ENCODE data around the gene ADAM19.

The ADAM19 gene

GRCh38 chr5:157518963-157519362 is 56.6 kb downstream of the ADAM19 start:
- DNase-seq (ENCODE audit: low read depth in 1 of 2, low spot score in 1 of 2): no peak

GRCh38 chr5:157516626-157517325 is 58.8 kb downstream of the ADAM19 start:
- DNase-seq (ENCODE audit: low read depth in 1 of 2, low spot score in 1 of 2): no peak

- DNase-seq (ENCODE audit: low read depth in 1 of 2, low spot score in 1 of 2): no peak
Observed at GRCh38 chr5:157516006-157516405, 59.6 kb downstream of the ADAM19 start.

- DNase-seq (ENCODE audit: low read depth in 1 of 2, low spot score in 1 of 2): no peak
Observed at GRCh38 chr5:157514974-157515373, 60.6 kb downstream of the ADAM19 start.

GRCh38 chr5:157513182-157513581 is 62.4 kb downstream of the ADAM19 start:
- DNase-seq (ENCODE audit: low read depth in 1 of 2, low spot score in 1 of 2): no peak

- DNase-seq (ENCODE audit: low read depth in 1 of 2, low spot score in 1 of 2): peak in 1 of 2 donors; percentile 7
Observed at GRCh38 chr5:157511651-157512644, 63.6 kb downstream of the ADAM19 start.

GRCh38 chr5:157510682-157511081 is 64.9 kb downstream of the ADAM19 start:
- no peak for DNase-seq (ENCODE audit: low read depth in 1 of 2, low spot score in 1 of 2)

GRCh38 chr5:157509587-157509986 is 66.0 kb downstream of the ADAM19 start:
- no peak for DNase-seq (ENCODE audit: low read depth in 1 of 2, low spot score in 1 of 2)

- DNase-seq (ENCODE audit: low read depth in 1 of 2, low spot score in 1 of 2): no peak
Observed at GRCh38 chr5:157509093-157509492, 66.5 kb downstream of the ADAM19 start.

GRCh38 chr5:157506981-157507780 is 68.4 kb downstream of the ADAM19 start:
- no peak for DNase-seq (ENCODE audit: low read depth in 1 of 2, low spot score in 1 of 2)

GRCh38 chr5:157506066-157506590 is 69.4 kb downstream of the ADAM19 start:
- DNase-seq (ENCODE audit: low read depth in 1 of 2, low spot score in 1 of 2): no peak

- DNase-seq (ENCODE audit: low read depth in 1 of 2, low spot score in 1 of 2): no peak
Observed at GRCh38 chr5:157505496-157505895, 70.1 kb downstream of the ADAM19 start.

GRCh38 chr5:157504053-157504452 is 71.5 kb downstream of the ADAM19 start:
- DNase-seq (ENCODE audit: low read depth in 1 of 2, low spot score in 1 of 2): no peak

- no peak for DNase-seq (ENCODE audit: low read depth in 1 of 2, low spot score in 1 of 2)
Observed at GRCh38 chr5:157502143-157502647, 73.4 kb downstream of the ADAM19 start.

GRCh38 chr5:157497875-157498611 is 77.5 kb downstream of the ADAM19 start:
- no peak for DNase-seq (ENCODE audit: low read depth in 1 of 2, low spot score in 1 of 2)

GRCh38 chr5:157496864-157497263 is 78.7 kb downstream of the ADAM19 start:
- DNase-seq (ENCODE audit: low read depth in 1 of 2, low spot score in 1 of 2): no peak

GRCh38 chr5:157494178-157494832 is 81.3 kb downstream of the ADAM19 start:
- DNase-seq (ENCODE audit: low read depth in 1 of 2, low spot score in 1 of 2): no peak

- no peak for DNase-seq (ENCODE audit: low read depth in 1 of 2, low spot score in 1 of 2)
Observed at GRCh38 chr5:157492886-157493285, 82.7 kb downstream of the ADAM19 start.

GRCh38 chr5:157491471-157491995 is 84.0 kb downstream of the ADAM19 start:
- DNase-seq (ENCODE audit: low read depth in 1 of 2, low spot score in 1 of 2): no peak

Data from activated T-helper 1 cell treated with anti-CD3 and anti-CD28 coated beads, Interleukin-2, amount 50 U/mL, for 16 hours (primary cell).